ENCODE data around the gene TMEM119. TPM values are rescaled to one million over a fixed set of nuclear protein-coding genes. Genes with fewer than 3 reads are reported as not detected.

TMEM119 gene
- total and polyA plus RNA-seq, 2 experiments from 2014 or later: 54.4 to 69.7 TPM

- WGBS (ENCODE audit: low lambda C conversion rate, missing lambda C conversion rate): 60% methylated on average over 21 of the region's 21 CpGs
- no peaks in the 10 kb centered on the region for H3K27me3 ChIP-seq
- H2AFZ ChIP-seq: no peak overlapping the region
- H3K79me2 ChIP-seq: no peaks in the 10 kb centered on the region
- H3K4me3 ChIP-seq: no peak overlapping the region
- DNase-seq (ENCODE audit: low spot score): peak; percentile 80
- peak overlapping the region; percentile 59 for H3K4me2 ChIP-seq
- peak overlapping the region; percentile 69 for H3K27ac ChIP-seq
- H3K36me3 ChIP-seq (replicated peaks; ENCODE audit: insufficient read depth, low read depth): no peaks in the 10 kb centered on the region
- no peaks in the 10 kb centered on the region for H3K9me2 ChIP-seq (replicated peaks; ENCODE audit: insufficient read depth)
- no peaks in the 10 kb centered on the region for H4K20me1 ChIP-seq (ENCODE audit: insufficient read depth, poor library complexity, severe bottlenecking)
- TF ChIP-seq EZH2 (IDR thresholded peaks at IDR 0.05; ENCODE audit: borderline replicate concordance) (no peak), CTCF (IDR thresholded peaks at IDR 0.05; ENCODE audit: poor library complexity) (no peak), EZH2phosphoT487 (IDR thresholded peaks at IDR 0.05; ENCODE audit: low read depth, severe bottlenecking, unreplicated experiment) (no peak)
- no peaks in the 10 kb centered on the region for H3K9me3 ChIP-seq (ENCODE audit: low read depth)
- peaks cover 14% of the 10 kb centered on the region for H3K4me1 ChIP-seq (ENCODE audit: insufficient read depth)
These were observed 11.9 kb upstream of the TMEM119 start for GRCh38 chr12:108609537-108610335.

- H3K4me1 ChIP-seq (ENCODE audit: insufficient read depth): peaks cover 14% of the 10 kb centered on the region
- H3K9me2 ChIP-seq (replicated peaks; ENCODE audit: insufficient read depth): no peaks in the 10 kb centered on the region
- no peak for DNase-seq (ENCODE audit: low spot score)
- no peaks in the 10 kb centered on the region for H3K36me3 ChIP-seq (replicated peaks; ENCODE audit: insufficient read depth, low read depth)
- H3K9me3 ChIP-seq (ENCODE audit: low read depth): no peaks in the 10 kb centered on the region
- H3K79me2 ChIP-seq: no peaks in the 10 kb centered on the region
- no peak for TF ChIP-seq CTCF (IDR thresholded peaks at IDR 0.05; ENCODE audit: poor library complexity)
- no peak for TF ChIP-seq EZH2phosphoT487 (IDR thresholded peaks at IDR 0.05; ENCODE audit: low read depth, severe bottlenecking, unreplicated experiment)
- TF ChIP-seq EZH2 (IDR thresholded peaks at IDR 0.05; ENCODE audit: borderline replicate concordance): no peak
- H3K27me3 ChIP-seq: no peaks in the 10 kb centered on the region
- WGBS (ENCODE audit: low lambda C conversion rate, missing lambda C conversion rate): 86% methylated on average over 5 of the region's 5 CpGs
- no peak overlapping the region for H3K4me2 ChIP-seq
- no peaks in the 10 kb centered on the region for H4K20me1 ChIP-seq (ENCODE audit: insufficient read depth, poor library complexity, severe bottlenecking)
- H3K4me3 ChIP-seq: no peak overlapping the region
- no peak overlapping the region for H3K27ac ChIP-seq
- H2AFZ ChIP-seq: no peak overlapping the region
These were observed 10.7 kb upstream of the TMEM119 start for GRCh38 chr12:108608616-108609015.

GRCh38 chr12:108607981-108608600 is 10.2 kb upstream of the TMEM119 start:
- no peaks in the 10 kb centered on the region for H4K20me1 ChIP-seq (ENCODE audit: insufficient read depth, poor library complexity, severe bottlenecking)
- no peak for TF ChIP-seq EZH2phosphoT487 (IDR thresholded peaks at IDR 0.05; ENCODE audit: low read depth, severe bottlenecking, unreplicated experiment)
- TF ChIP-seq CTCF (IDR thresholded peaks at IDR 0.05; ENCODE audit: poor library complexity): no peak
- no peak for TF ChIP-seq EZH2 (IDR thresholded peaks at IDR 0.05; ENCODE audit: borderline replicate concordance)
- H3K9me2 ChIP-seq (replicated peaks; ENCODE audit: insufficient read depth): no peaks in the 10 kb centered on the region
- H3K36me3 ChIP-seq (replicated peaks; ENCODE audit: insufficient read depth, low read depth): no peaks in the 10 kb centered on the region
- peaks cover 14% of the 10 kb centered on the region for H3K4me1 ChIP-seq (ENCODE audit: insufficient read depth)
- H3K27me3 ChIP-seq: no peaks in the 10 kb centered on the region
- H3K9me3 ChIP-seq (ENCODE audit: low read depth): no peaks in the 10 kb centered on the region
- no peak overlapping the region for H2AFZ ChIP-seq
- H3K4me2 ChIP-seq: no peak overlapping the region
- H3K27ac ChIP-seq: no peak overlapping the region
- H3K79me2 ChIP-seq: no peaks in the 10 kb centered on the region
- H3K4me3 ChIP-seq: no peak overlapping the region
- no peak for DNase-seq (ENCODE audit: low spot score)
- WGBS (ENCODE audit: low lambda C conversion rate, missing lambda C conversion rate): 90% methylated on average over 10 of the region's 10 CpGs
